ENCODE measurements around the gene KLHL41. TPM values are rescaled to one million over a fixed set of nuclear protein-coding genes. Genes with fewer than 3 reads are reported as not detected.
"Not testable (repeated sequence)": the region's sequence is repeated elsewhere in the genome, so short reads cannot be mapped to it uniquely, and the experiment has no call there.

KLHL41 gene
- total RNA-seq, 1 donor from 2014 or later: 0.49 TPM

DNA sequence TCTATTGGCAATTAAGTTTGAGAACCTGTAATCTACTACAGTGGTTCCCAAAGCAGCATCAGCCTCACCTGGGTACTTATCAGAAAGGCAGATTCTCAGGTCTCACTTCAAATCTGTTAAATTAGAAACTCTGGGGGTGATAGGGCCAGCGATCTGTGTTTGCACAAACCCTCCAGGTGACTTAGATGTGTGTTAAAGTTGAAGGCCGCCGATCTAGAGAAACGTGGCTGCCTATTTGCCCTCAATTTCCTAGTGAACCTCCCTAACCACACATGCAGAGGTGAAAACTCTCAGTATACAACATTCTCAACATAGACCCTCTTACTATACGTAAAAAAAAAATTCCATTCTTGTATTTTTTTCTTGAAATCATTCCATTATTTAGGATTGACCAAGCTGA lies 14.2 kb downstream of the KLHL41 start:
- Histone ChIP-seq H3K4me1 (no peaks in the 10 kb centered on the region), H3K9me3 (no peaks in the 10 kb centered on the region), H3K36me3 (peaks cover 0 to 4% of the 10 kb centered on the region in 2 donors), H3K4me3 (no peak overlapping the region), H3K27me3 (no peaks in the 10 kb centered on the region), H3K27ac (no peak overlapping the region)
- intact Hi-C loops (cut with DNase I): no loop called here
- TF ChIP-seq POLR2AphosphoS5 (IDR thresholded peaks at IDR 0.05; ENCODE audit: insufficient read depth in 1 of 2, low read depth in 1 of 2): no peak
- TF ChIP-seq, protein P1, sequence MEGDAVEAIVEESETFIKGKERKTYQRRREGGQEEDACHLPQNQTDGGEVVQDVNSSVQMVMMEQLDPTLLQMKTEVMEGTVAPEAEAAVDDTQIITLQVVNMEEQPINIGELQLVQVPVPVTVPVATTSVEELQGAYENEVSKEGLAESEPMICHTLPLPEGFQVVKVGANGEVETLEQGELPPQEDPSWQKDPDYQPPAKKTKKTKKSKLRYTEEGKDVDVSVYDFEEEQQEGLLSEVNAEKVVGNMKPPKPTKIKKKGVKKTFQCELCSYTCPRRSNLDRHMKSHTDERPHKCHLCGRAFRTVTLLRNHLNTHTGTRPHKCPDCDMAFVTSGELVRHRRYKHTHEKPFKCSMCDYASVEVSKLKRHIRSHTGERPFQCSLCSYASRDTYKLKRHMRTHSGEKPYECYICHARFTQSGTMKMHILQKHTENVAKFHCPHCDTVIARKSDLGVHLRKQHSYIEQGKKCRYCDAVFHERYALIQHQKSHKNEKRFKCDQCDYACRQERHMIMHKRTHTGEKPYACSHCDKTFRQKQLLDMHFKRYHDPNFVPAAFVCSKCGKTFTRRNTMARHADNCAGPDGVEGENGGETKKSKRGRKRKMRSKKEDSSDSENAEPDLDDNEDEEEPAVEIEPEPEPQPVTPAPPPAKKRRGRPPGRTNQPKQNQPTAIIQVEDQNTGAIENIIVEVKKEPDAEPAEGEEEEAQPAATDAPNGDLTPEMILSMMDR (IDR thresholded peaks at IDR 0.05): no peak
- no peak for TF ChIP-seq POLR2A (IDR thresholded peaks at IDR 0.05)
- DNase-seq (ENCODE audit: extremely low spot score in 2 of 2): no peak

DNA sequence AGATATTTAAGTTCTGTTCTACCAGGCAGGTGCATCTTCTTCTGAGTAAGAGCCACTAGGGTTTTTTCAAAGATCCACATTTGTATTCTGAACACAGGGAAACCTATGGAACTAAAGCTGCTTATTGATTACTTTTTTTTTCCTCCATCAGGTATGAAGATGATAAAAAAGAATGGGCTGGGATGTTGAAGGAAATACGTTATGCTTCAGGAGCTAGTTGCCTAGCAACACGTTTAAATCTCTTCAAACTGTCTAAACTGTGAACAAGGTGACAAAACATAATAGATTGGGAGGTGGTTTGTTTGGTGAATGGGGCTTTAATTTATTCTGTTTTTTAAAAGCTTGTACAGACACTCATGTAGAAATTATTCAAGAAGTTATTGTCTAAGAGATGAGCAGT lies 15.9 kb downstream of the KLHL41 start:
- Histone ChIP-seq H3K4me3 (no peak overlapping the region), H3K4me1 (no peaks in the 10 kb centered on the region), H3K27me3 (no peaks in the 10 kb centered on the region), H3K36me3 (peaks cover 0 to 4% of the 10 kb centered on the region in 2 donors), H3K27ac (no peak overlapping the region), H3K9me3 (no peaks in the 10 kb centered on the region)
- DNase-seq (ENCODE audit: extremely low spot score in 2 of 2): no peak
- no peak for TF ChIP-seq POLR2AphosphoS5 (IDR thresholded peaks at IDR 0.05; ENCODE audit: insufficient read depth in 1 of 2, low read depth in 1 of 2)
- TF ChIP-seq, protein P1 (IDR thresholded peaks at IDR 0.05): no peak
- TF ChIP-seq POLR2A (IDR thresholded peaks at IDR 0.05): no peak
- intact Hi-C loops (cut with DNase I): no loop called here

DNA sequence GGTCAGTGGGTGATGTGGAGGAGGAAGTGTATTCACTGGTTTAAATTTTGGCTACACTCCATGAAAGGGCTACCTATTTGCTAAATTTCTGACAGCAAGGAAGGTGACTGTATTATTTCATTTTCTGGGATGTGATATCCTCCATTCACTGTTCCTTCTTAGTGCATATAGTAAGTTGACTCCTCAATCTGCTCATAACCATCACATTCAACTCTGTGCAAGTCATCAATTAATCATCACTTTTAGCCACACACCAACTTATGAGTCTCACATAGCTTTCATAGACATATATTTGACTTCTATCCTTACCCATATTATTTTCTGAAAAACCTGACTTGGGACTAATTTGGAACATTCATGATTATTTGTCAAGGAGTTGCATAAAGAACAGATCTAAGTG lies 16.9 kb downstream of the KLHL41 start:
- no peaks in the 10 kb centered on the region for H3K9me3 ChIP-seq
- no peaks in the 10 kb centered on the region for H3K27me3 ChIP-seq
- TF ChIP-seq, protein P1 (IDR thresholded peaks at IDR 0.05): no peak
- TF ChIP-seq POLR2A (IDR thresholded peaks at IDR 0.05): no peak
- no peak for TF ChIP-seq POLR2AphosphoS5 (IDR thresholded peaks at IDR 0.05; ENCODE audit: insufficient read depth in 1 of 2, low read depth in 1 of 2)
- H3K4me3 ChIP-seq: no peak overlapping the region
- DNase-seq (ENCODE audit: extremely low spot score in 2 of 2): no peak
- intact Hi-C loops (cut with DNase I): no loop called here
- H3K4me1 ChIP-seq: no peaks in the 10 kb centered on the region
- no peak overlapping the region for H3K27ac ChIP-seq
- peaks cover 0 to 4% of the 10 kb centered on the region in 2 donors for H3K36me3 ChIP-seq

DNA sequence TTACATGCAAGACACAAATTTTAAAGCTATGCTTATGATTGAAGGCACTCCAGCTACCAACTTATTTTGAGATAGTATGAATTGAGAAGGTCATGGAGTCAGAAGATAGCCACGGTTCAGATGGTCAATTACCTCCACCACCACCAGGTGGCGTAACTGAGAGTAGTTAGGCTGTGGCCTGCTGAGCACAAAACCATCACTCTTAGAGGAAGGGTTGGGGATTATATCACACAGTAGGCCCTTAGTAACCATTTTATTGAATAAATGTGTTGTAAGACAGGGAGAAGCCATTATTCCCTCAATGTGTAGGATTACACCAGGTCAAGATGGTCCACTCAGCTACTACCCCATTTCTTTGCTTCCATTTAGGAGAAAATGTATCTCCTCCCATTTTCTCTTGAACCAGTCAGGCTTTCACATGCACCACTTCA lies 18.8 kb downstream of the KLHL41 start:
- H3K9me3 ChIP-seq: no peaks in the 10 kb centered on the region
- H3K36me3 ChIP-seq: peaks cover 0 to 4% of the 10 kb centered on the region in 2 donors
- TF ChIP-seq POLR2AphosphoS5 (IDR thresholded peaks at IDR 0.05; ENCODE audit: insufficient read depth in 1 of 2, low read depth in 1 of 2): no peak
- TF ChIP-seq, protein P1 (IDR thresholded peaks at IDR 0.05): peak; percentile 49 to 59 (median 55)
- H3K27ac ChIP-seq: no peak overlapping the region
- intact Hi-C loops (cut with DNase I): no loop called here
- H3K27me3 ChIP-seq: no peaks in the 10 kb centered on the region
- no peak for DNase-seq (ENCODE audit: extremely low spot score in 2 of 2)
- no peaks in the 10 kb centered on the region for H3K4me1 ChIP-seq
- no peak overlapping the region for H3K4me3 ChIP-seq

DNA sequence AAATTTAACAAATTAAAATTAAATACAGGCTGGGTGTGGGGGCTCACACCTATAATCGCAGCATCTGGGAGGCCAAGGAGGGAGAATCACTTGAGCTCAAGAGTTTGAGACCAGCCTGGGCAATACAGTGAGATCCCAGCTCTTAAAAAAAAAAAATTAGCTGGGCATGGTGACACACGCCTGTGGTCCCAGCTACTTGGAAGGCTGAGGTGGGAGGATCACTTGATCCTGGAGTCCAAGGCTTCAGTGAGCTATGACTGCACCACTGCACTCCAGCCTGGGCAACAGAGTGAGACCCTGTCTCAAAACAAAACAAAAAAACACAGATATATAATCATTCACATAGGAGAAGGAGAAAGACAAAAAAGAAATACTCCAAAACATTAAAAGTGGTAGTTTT lies 30.0 kb downstream of the KLHL41 start:
- H3K27me3 ChIP-seq; H3K4me1 ChIP-seq; intact Hi-C loops (cut with DNase I); DNase-seq (ENCODE audit: extremely low spot score in 2 of 2); H3K27ac ChIP-seq; H3K4me3 ChIP-seq; H3K36me3 ChIP-seq; H3K9me3 ChIP-seq: not testable (repeated sequence)

DNA sequence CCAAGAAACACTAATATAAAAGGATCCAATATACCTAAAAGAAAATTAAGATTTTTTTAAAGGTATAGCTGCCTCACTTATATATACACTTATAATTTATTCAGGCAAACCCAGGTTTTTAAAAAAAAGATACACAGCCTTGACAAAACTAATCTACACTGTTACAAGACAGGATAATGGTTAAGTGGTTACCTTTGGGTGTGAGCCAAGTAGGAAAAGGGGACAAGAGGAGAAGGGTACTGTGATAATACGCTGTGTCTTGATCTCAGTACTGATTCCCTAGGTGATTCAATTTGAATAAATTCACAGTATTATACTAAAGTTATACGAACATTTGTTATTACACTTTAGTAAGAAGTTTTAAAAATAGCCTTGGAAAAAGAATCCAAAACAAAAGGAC lies 30.6 kb downstream of the KLHL41 start:
- Histone ChIP-seq H3K27ac (no peak overlapping the region), H3K4me1 (no peaks in the 10 kb centered on the region), H3K36me3 (peaks cover 0 to 5% of the 10 kb centered on the region in 2 donors), H3K4me3 (no peak overlapping the region), H3K27me3 (no peaks in the 10 kb centered on the region), H3K9me3 (no peaks in the 10 kb centered on the region)
- intact Hi-C loops (cut with DNase I): no loop called here
- no peak for TF ChIP-seq POLR2A (IDR thresholded peaks at IDR 0.05)
- TF ChIP-seq, protein P1 (IDR thresholded peaks at IDR 0.05): no peak
- TF ChIP-seq POLR2AphosphoS5 (IDR thresholded peaks at IDR 0.05; ENCODE audit: insufficient read depth in 1 of 2, low read depth in 1 of 2): no peak
- DNase-seq (ENCODE audit: extremely low spot score in 2 of 2): no peak

Measured in vagina (tissue), 2 donors.